ENCODE data around the gene ACOXL. TPM values are rescaled to one million over a fixed set of nuclear protein-coding genes. Genes with fewer than 3 reads are reported as not detected.

ACOXL gene
- total RNA-seq, 4 donors from 2014 or later = 1.2 to 10.6 (median 2.1) TPM

- no peak overlapping the region for H3K4me3 ChIP-seq (replicated peaks in 1 of 3)
- H3K36me3 ChIP-seq = no peaks in the 10 kb centered on the region
- H3K27ac ChIP-seq = no peak overlapping the region
- no peaks in the 10 kb centered on the region for H3K27me3 ChIP-seq
- H3K9me3 ChIP-seq = no peaks in the 10 kb centered on the region
- no peak for DNase-seq
- H3K4me1 ChIP-seq = peaks cover 20 to 27% of the 10 kb centered on the region in 2 donors
- intact Hi-C loops (cut with DNase I) = no loop called here
- 62 to 64% methylated on average over 5 of the region's 5 CpGs for WGBS, 2 donors
- TF ChIP-seq, protein P1, sequence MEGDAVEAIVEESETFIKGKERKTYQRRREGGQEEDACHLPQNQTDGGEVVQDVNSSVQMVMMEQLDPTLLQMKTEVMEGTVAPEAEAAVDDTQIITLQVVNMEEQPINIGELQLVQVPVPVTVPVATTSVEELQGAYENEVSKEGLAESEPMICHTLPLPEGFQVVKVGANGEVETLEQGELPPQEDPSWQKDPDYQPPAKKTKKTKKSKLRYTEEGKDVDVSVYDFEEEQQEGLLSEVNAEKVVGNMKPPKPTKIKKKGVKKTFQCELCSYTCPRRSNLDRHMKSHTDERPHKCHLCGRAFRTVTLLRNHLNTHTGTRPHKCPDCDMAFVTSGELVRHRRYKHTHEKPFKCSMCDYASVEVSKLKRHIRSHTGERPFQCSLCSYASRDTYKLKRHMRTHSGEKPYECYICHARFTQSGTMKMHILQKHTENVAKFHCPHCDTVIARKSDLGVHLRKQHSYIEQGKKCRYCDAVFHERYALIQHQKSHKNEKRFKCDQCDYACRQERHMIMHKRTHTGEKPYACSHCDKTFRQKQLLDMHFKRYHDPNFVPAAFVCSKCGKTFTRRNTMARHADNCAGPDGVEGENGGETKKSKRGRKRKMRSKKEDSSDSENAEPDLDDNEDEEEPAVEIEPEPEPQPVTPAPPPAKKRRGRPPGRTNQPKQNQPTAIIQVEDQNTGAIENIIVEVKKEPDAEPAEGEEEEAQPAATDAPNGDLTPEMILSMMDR (IDR thresholded peaks at IDR 0.05) = no peak
- no peak for TF ChIP-seq POLR2A (IDR thresholded peaks at IDR 0.05)
These were observed 325.9 kb downstream of the ACOXL start for GRCh38 chr2:111058264-111058663.

- H3K4me3 ChIP-seq (replicated peaks in 1 of 3) = no peak overlapping the region
- 94 to 96% methylated on average over 1 of the region's 1 CpG for WGBS, 2 donors
- no peaks in the 10 kb centered on the region for H3K27me3 ChIP-seq
- TF ChIP-seq, protein P1 (IDR thresholded peaks at IDR 0.05) = no peak
- TF ChIP-seq POLR2A (IDR thresholded peaks at IDR 0.05) = no peak
- no peaks in the 10 kb centered on the region for H3K9me3 ChIP-seq
- H3K27ac ChIP-seq = no peak overlapping the region
- intact Hi-C loops (cut with DNase I) = no loop called here
- H3K4me1 ChIP-seq = peaks cover 0 to 7% of the 10 kb centered on the region in 2 donors
- no peaks in the 10 kb centered on the region for H3K36me3 ChIP-seq
- DNase-seq = no peak
These were observed 328.8 kb downstream of the ACOXL start for GRCh38 chr2:111061191-111061590.

GRCh38 chr2:111062417-111062816, 330.0 kb downstream of the ACOXL start:
- Histone ChIP-seq H3K9me3 (no peaks in the 10 kb centered on the region), H3K4me1 (peaks cover 0 to under 1% of the 10 kb centered on the region in 2 donors), H3K36me3 (no peaks in the 10 kb centered on the region), H3K4me3 (replicated peaks in 1 of 3) (no peak overlapping the region), H3K27me3 (no peaks in the 10 kb centered on the region), H3K27ac (no peak overlapping the region)
- 44 to 49% methylated on average over 2 of the region's 2 CpGs for WGBS, 2 donors
- TF ChIP-seq, protein P1 (IDR thresholded peaks at IDR 0.05) = no peak
- TF ChIP-seq POLR2A (IDR thresholded peaks at IDR 0.05) = no peak
- no peak for DNase-seq
- intact Hi-C loops (cut with DNase I) = no loop called here

DNA sequence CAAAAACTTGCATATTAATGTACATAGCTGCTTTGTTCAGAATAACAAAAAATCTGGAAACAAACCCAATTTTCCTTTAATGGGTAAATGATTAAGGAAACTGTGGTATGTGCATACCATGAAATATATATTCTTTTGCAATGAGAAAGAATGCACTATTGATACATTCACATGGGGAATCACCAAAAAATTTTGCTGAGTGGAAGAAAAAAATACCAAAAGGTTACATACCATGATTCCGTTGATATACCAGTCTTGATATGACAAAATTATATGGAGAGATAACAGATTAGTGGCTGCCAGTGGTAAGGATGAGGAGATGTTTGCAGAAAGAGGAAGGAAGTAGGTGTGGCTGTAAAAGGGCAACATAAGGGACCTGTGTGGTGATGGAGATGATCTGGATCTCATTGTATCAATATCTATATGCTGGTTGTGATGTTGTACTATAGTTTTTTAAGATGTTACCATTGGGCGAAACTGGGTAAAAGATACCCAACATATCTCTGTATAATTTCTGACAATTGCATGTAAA, 333.8 kb downstream of the ACOXL start:
- TF ChIP-seq POLR2A (IDR thresholded peaks at IDR 0.05) = no peak
- TF ChIP-seq, protein P1 (IDR thresholded peaks at IDR 0.05) = no peak
- no peak for DNase-seq
- Histone ChIP-seq H3K9me3 (no peaks in the 10 kb centered on the region), H3K27me3 (no peaks in the 10 kb centered on the region), H3K4me1 (peaks cover 0 to 11% of the 10 kb centered on the region in 2 donors), H3K36me3 (no peaks in the 10 kb centered on the region), H3K4me3 (replicated peaks in 1 of 3) (no peak overlapping the region), H3K27ac (no peak overlapping the region)
- intact Hi-C loops (cut with DNase I) = no loop called here
- 91 to 95% methylated on average over 2 of the region's 2 CpGs for WGBS, 2 donors

DNA sequence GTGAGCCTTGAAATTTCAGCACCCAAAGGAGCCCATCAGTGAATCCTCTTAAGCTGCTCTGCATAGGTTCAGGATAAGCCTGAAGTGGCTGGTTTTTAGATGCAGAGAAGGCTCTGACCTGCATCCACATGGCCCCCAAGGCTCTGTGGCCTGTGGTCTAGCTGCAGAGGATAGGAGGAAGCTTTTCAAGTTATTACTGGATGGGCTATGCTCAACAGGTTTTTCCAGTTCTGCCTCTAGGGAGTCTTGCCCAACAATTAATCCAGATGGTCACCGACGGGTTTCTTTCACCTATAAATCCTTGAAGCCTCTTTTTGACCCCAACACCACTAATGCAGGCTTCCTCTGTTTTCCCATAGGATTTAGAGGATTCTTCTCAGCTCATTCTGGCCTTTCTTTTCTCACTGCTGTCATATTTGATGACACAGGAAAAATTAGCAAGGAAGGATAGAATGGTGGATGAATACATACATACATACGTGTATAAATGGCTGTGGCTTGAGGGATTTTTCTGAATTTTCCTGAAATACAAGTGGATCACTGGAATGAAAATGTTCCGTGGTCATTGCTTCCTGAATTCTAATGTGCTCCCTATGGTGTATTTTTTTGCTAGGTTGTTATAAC, 336.2 kb downstream of the ACOXL start:
- Histone ChIP-seq H3K36me3 (no peaks in the 10 kb centered on the region), H3K27me3 (no peaks in the 10 kb centered on the region), H3K4me3 (replicated peaks in 1 of 3) (no peak overlapping the region), H3K4me1 (peaks cover 0 to 23% of the 10 kb centered on the region in 2 donors), H3K9me3 (no peaks in the 10 kb centered on the region), H3K27ac (no peak overlapping the region)
- intact Hi-C loops (cut with DNase I) = no loop called here
- 57 to 73% methylated on average over 4 of the region's 4 CpGs for WGBS, 2 donors
- DNase-seq = peak; percentile 34 to 38
- no peak for TF ChIP-seq POLR2A (IDR thresholded peaks at IDR 0.05)
- TF ChIP-seq, protein P1 (IDR thresholded peaks at IDR 0.05) = no peak
